Peyer's patch (tissue), 4 donors: ENCODE measurements around the gene NTN5.

Source experiments
- POLR2A ChIP-seq, 2 donors: fragments of 450-650 bp; IDR thresholded peaks; one replicate each; pipeline ENCODE4 v1.5.1; 2017; ENCODE audit warnings: antibody characterized with exemption in 2 of 2, mild to moderate bottlenecking in 2 of 2, moderate library complexity in 2 of 2
- TF ChIP-seq, protein P1 (sequence below), 6 experiments: fragments of 450-650 bp in 4 of 6; fragments of 200-600 bp in 2 of 6; sonication (generic) in 1 of 6; IDR thresholded peaks; one replicate each; pipeline ENCODE4 v1.5.1; 2017 to 2019; ENCODE audit warnings: antibody characterized with exemption in 6 of 6, mild to moderate bottlenecking in 3 of 6, moderate library complexity in 1 of 6

GRCh38 chr19:48627865-48628314 is 44.9 kb downstream of the NTN5 start:
- TF ChIP-seq, protein P1, sequence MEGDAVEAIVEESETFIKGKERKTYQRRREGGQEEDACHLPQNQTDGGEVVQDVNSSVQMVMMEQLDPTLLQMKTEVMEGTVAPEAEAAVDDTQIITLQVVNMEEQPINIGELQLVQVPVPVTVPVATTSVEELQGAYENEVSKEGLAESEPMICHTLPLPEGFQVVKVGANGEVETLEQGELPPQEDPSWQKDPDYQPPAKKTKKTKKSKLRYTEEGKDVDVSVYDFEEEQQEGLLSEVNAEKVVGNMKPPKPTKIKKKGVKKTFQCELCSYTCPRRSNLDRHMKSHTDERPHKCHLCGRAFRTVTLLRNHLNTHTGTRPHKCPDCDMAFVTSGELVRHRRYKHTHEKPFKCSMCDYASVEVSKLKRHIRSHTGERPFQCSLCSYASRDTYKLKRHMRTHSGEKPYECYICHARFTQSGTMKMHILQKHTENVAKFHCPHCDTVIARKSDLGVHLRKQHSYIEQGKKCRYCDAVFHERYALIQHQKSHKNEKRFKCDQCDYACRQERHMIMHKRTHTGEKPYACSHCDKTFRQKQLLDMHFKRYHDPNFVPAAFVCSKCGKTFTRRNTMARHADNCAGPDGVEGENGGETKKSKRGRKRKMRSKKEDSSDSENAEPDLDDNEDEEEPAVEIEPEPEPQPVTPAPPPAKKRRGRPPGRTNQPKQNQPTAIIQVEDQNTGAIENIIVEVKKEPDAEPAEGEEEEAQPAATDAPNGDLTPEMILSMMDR (IDR thresholded peaks at IDR 0.05), result no peak
- TF ChIP-seq POLR2A (IDR thresholded peaks at IDR 0.05), result no peak
